ENCODE data around the gene OLIG1. TPM values are rescaled to one million over a fixed set of nuclear protein-coding genes. Genes with fewer than 3 reads are reported as not detected.
A peak's percentile ranks its signal among the peaks of the same experiment; 100 is the strongest.

OLIG1 gene
- total and polyA plus RNA-seq, 2 experiments from 2014 or later = 0.65 TPM; not detected in 1

GRCh38 chr21:33039536-33039935, 30.4 kb upstream of the OLIG1 start:
- Histone ChIP-seq H3K27me3 (peaks cover 98% of the 10 kb centered on the region), H3K36me3 (no peaks in the 10 kb centered on the region), H3K9me3 (ENCODE audit: low read depth) (no peaks in the 10 kb centered on the region), H3K4me1 (ENCODE audit: low read depth) (no peaks in the 10 kb centered on the region), H3K4me3 (no peak overlapping the region), H3K27ac (no peak overlapping the region)
- TF ChIP-seq CTCF (IDR thresholded peaks at IDR 0.05; ENCODE audit: low read depth, low read length) = no peak
- no peak for DNase-seq (ENCODE audit: low read depth in 1 of 2, low spot score in 1 of 2)

GRCh38 chr21:33040215-33040614, 29.7 kb upstream of the OLIG1 start:
- H3K4me1 ChIP-seq (ENCODE audit: low read depth) = no peaks in the 10 kb centered on the region
- no peaks in the 10 kb centered on the region for H3K36me3 ChIP-seq
- H3K27ac ChIP-seq = no peak overlapping the region
- H3K27me3 ChIP-seq = peaks cover 98% of the 10 kb centered on the region
- no peak for DNase-seq (ENCODE audit: low read depth in 1 of 2, low spot score in 1 of 2)
- H3K9me3 ChIP-seq (ENCODE audit: low read depth) = no peaks in the 10 kb centered on the region
- no peak for TF ChIP-seq CTCF (IDR thresholded peaks at IDR 0.05; ENCODE audit: low read depth, low read length)
- H3K4me3 ChIP-seq = no peak overlapping the region

GRCh38 chr21:33041981-33042380, 28.0 kb upstream of the OLIG1 start:
- Histone ChIP-seq H3K36me3 (no peaks in the 10 kb centered on the region), H3K27me3 (peaks cover 94% of the 10 kb centered on the region), H3K27ac (no peak overlapping the region), H3K9me3 (ENCODE audit: low read depth) (no peaks in the 10 kb centered on the region), H3K4me1 (ENCODE audit: low read depth) (no peaks in the 10 kb centered on the region), H3K4me3 (no peak overlapping the region)
- no peak for DNase-seq (ENCODE audit: low read depth in 1 of 2, low spot score in 1 of 2)
- TF ChIP-seq CTCF (IDR thresholded peaks at IDR 0.05; ENCODE audit: low read depth, low read length) = no peak

- TF ChIP-seq CTCF (IDR thresholded peaks at IDR 0.05; ENCODE audit: low read depth, low read length) = no peak
- no peaks in the 10 kb centered on the region for H3K4me1 ChIP-seq (ENCODE audit: low read depth)
- no peaks in the 10 kb centered on the region for H3K9me3 ChIP-seq (ENCODE audit: low read depth)
- peaks cover 94% of the 10 kb centered on the region for H3K27me3 ChIP-seq
- DNase-seq (ENCODE audit: low read depth in 1 of 2, low spot score in 1 of 2) = peak in 1 of 2 donors; percentile 91
- no peaks in the 10 kb centered on the region for H3K36me3 ChIP-seq
- H3K4me3 ChIP-seq = no peak overlapping the region
- H3K27ac ChIP-seq = no peak overlapping the region
These were observed 27.1 kb upstream of the OLIG1 start for GRCh38 chr21:33042812-33043211.

- Histone ChIP-seq H3K36me3 (no peaks in the 10 kb centered on the region), H3K27me3 (peaks cover 85% of the 10 kb centered on the region), H3K4me1 (ENCODE audit: low read depth) (no peaks in the 10 kb centered on the region), H3K9me3 (ENCODE audit: low read depth) (no peaks in the 10 kb centered on the region), H3K27ac (no peak overlapping the region), H3K4me3 (no peak overlapping the region)
- no peak for TF ChIP-seq CTCF (IDR thresholded peaks at IDR 0.05; ENCODE audit: low read depth, low read length)
- no peak for DNase-seq (ENCODE audit: low read depth in 1 of 2, low spot score in 1 of 2)
These were observed 23.5 kb upstream of the OLIG1 start for GRCh38 chr21:33046455-33046854.

- DNase-seq (ENCODE audit: low read depth in 1 of 2, low spot score in 1 of 2) = peak in 1 of 2 donors; percentile 56
- H3K9me3 ChIP-seq (ENCODE audit: low read depth) = no peaks in the 10 kb centered on the region
- H3K4me1 ChIP-seq (ENCODE audit: low read depth) = no peaks in the 10 kb centered on the region
- H3K27me3 ChIP-seq = peaks cover 81% of the 10 kb centered on the region
- no peaks in the 10 kb centered on the region for H3K36me3 ChIP-seq
- TF ChIP-seq CTCF (IDR thresholded peaks at IDR 0.05; ENCODE audit: low read depth, low read length) = no peak
- H3K27ac ChIP-seq = no peak overlapping the region
- no peak overlapping the region for H3K4me3 ChIP-seq
These were observed 22.7 kb upstream of the OLIG1 start for GRCh38 chr21:33047231-33047630.

Data from cardiac muscle cell (in vitro differentiated cells and primary cell).